Forelimb muscle (tissue), 1 donor: ENCODE data around the gene PKP4. TPM values are rescaled to one million over a fixed set of nuclear protein-coding genes. Genes with fewer than 3 reads are reported as not detected.
"Not testable (repeated sequence)": the region's sequence is repeated elsewhere in the genome, so short reads cannot be mapped to it uniquely, and the experiment has no call there.

ENCODE experiments used
- DNase-seq: peaks from one replicate; pipeline ENCODE4 v3.0.0-alpha.2; 2013; ENCODE audit warnings: low read depth
- polyA plus RNA-seq: library from polyadenylated mRNA; unstranded; fragments of 120-200 nt; gene quantifications from one replicate; pipeline ENCODE4 v1.2.1, GENCODE V29; 2013; ENCODE audit not compliant: insufficient read length

Gene PKP4
- 27.0 TPM for polyA plus RNA-seq

GRCh38 chr2:158456309-158457066 is at the start of gene PKP4, which contains the start of gene CCDC148:
PKP4 (plus strand) TSS chr2:158456952; CDS start chr2:158533185, 76,233 bp downstream.
CCDC148 (minus strand) TSS chr2:158456753; CDS start chr2:158456439, 314 bp downstream.
- peak; percentile 73 for DNase-seq

GRCh38 chr2:158407031-158407430 is 49.7 kb upstream of the PKP4 start:
- DNase-seq = no peak

- DNase-seq = no peak
Observed at GRCh38 chr2:158410132-158410531, 46.6 kb upstream of the PKP4 start.

- DNase-seq = no peak
Observed at GRCh38 chr2:158411748-158412147, 45.0 kb upstream of the PKP4 start.

GRCh38 chr2:158412206-158412605 is 44.5 kb upstream of the PKP4 start:
- DNase-seq = no peak

GRCh38 chr2:158413581-158413980 is 43.2 kb upstream of the PKP4 start:
- DNase-seq = no peak

- DNase-seq = no peak
Observed at GRCh38 chr2:158414538-158414937, 42.2 kb upstream of the PKP4 start.

- no peak for DNase-seq
Observed at GRCh38 chr2:158432117-158432516, 24.6 kb upstream of the PKP4 start.

GRCh38 chr2:158433716-158434115 is 23.0 kb upstream of the PKP4 start:
- DNase-seq = not testable (repeated sequence)

GRCh38 chr2:158439062-158439461 is 17.7 kb upstream of the PKP4 start:
- not testable (repeated sequence) for DNase-seq

- no peak for DNase-seq
Observed at GRCh38 chr2:158443606-158444005, 13.1 kb upstream of the PKP4 start.

- DNase-seq = no peak
Observed at GRCh38 chr2:158457092-158457825, 507 bp downstream of the PKP4 start.

GRCh38 chr2:158457826-158458616 is 1.3 kb downstream of the PKP4 start:
- no peak for DNase-seq

- no peak for DNase-seq
Observed at GRCh38 chr2:158458617-158458920, 1.8 kb downstream of the PKP4 start.

GRCh38 chr2:158459161-158460003 is 2.6 kb downstream of the PKP4 start:
- no peak for DNase-seq

GRCh38 chr2:158460632-158461297 is 4.0 kb downstream of the PKP4 start:
- DNase-seq = no peak

GRCh38 chr2:158463496-158464095 is 6.8 kb downstream of the PKP4 start:
- DNase-seq = no peak

- no peak for DNase-seq
Observed at GRCh38 chr2:158464426-158465281, 7.9 kb downstream of the PKP4 start.

GRCh38 chr2:158467248-158467647 is 10.5 kb downstream of the PKP4 start:
- no peak for DNase-seq
